Naive thymus-derived CD4-positive, alpha-beta T cell (primary cell): ENCODE data around the gene PLEKHG4B. TPM values are rescaled to one million over a fixed set of nuclear protein-coding genes. Genes with fewer than 3 reads are reported as not detected.

Source experiments
- ATAC-seq: fragments of 150-1000 bp; cut with Tn5 transposase; 2 replicates; pipeline ENCODE4 v1.10.0; 2021; ENCODE audit warnings: mild to moderate bottlenecking, moderate library complexity
- CTCF ChIA-PET: fragments of 350-600 bp; sonication (Branson Sonifier 250); formaldehyde crosslinking; loops from one replicate; lab custom pipeline; 2021; ENCODE audit warnings: antibody characterized with exemption; lab: Charles Lee
- POLR2A ChIA-PET: fragments of 350-600 bp; sonication (Branson Sonifier 250); formaldehyde crosslinking; loops from one replicate; lab custom pipeline; 2021; ENCODE audit warnings: antibody characterized with exemption, inconsistent platforms; lab: Charles Lee
- DNase-seq, 9 donors: peaks; one replicate each; pipeline versions ENCODE4 v3.0.0 to v3.0.0-alpha.2; 2020 to 2022; ENCODE audit warnings: mixed read lengths in 1 of 9
- H3K27ac ChIP-seq: one replicate; pipeline ENCODE4 v1.7.0; 2013; ENCODE audit warnings: mild to moderate bottlenecking, low read depth, low read length, moderate library complexity
- H3K27me3 ChIP-seq, 2 donors: one replicate each; pipeline ENCODE4 v1.7.0; 2013; ENCODE audit warnings: low read length in 2 of 2, mild to moderate bottlenecking in 2 of 2, moderate library complexity in 2 of 2; ENCODE audit not compliant: control insufficient read depth in 2 of 2, insufficient read depth in 2 of 2
- H3K36me3 ChIP-seq, 3 experiments: 1 replicate in 2 of 3; 2 replicates in 1 of 3; pipeline ENCODE4 v1.7.0; 2013; ENCODE audit warnings: low read length in 3 of 3, mild to moderate bottlenecking in 3 of 3, moderate library complexity in 1 of 3; ENCODE audit not compliant: insufficient read depth in 3 of 3, control insufficient read depth in 2 of 3
- H3K4me1 ChIP-seq, 2 donors: one replicate each; pipeline ENCODE4 v1.7.0; 2013; ENCODE audit warnings: low read length in 2 of 2, mild to moderate bottlenecking in 2 of 2, moderate library complexity in 1 of 2; ENCODE audit not compliant: control insufficient read depth in 2 of 2, insufficient read depth in 2 of 2
- H3K4me3 ChIP-seq: 2 replicates; pipeline ENCODE4 v1.7.0; 2013; ENCODE audit warnings: mild to moderate bottlenecking, low read length
- H3K9me3 ChIP-seq, 3 experiments: 1 replicate in 2 of 3; 2 replicates in 1 of 3; pipeline ENCODE4 v1.7.0; 2013; ENCODE audit warnings: low read length in 3 of 3; ENCODE audit not compliant: control insufficient read depth in 2 of 3
- H3K27ac Mint-ChIP-seq, 9 donors: one replicate each; pipeline ENCODE4 v1.8.0; 2020 to 2022; ENCODE audit warnings: mixed read lengths in 9 of 9, mild to moderate bottlenecking in 8 of 9, moderate library complexity in 5 of 9, inconsistent platforms in 2 of 9
- H3K27me3 Mint-ChIP-seq, 5 donors: one replicate each; pipeline ENCODE4 v1.8.0; 2021 to 2022; ENCODE audit warnings: mixed read lengths in 5 of 5, mild to moderate bottlenecking in 1 of 5
- H3K36me3 Mint-ChIP-seq, 5 donors: one replicate each; pipeline ENCODE4 v1.8.0; 2020 to 2022; ENCODE audit warnings: mixed read lengths in 5 of 5, mild to moderate bottlenecking in 3 of 5, inconsistent platforms in 1 of 5
- H3K4me1 Mint-ChIP-seq, 7 donors: one replicate each; pipeline ENCODE4 v1.8.0; 2020 to 2022; ENCODE audit warnings: mixed read lengths in 7 of 7, mild to moderate bottlenecking in 3 of 7, inconsistent platforms in 1 of 7
- H3K4me3 Mint-ChIP-seq, 10 donors: one replicate each; pipeline ENCODE4 v1.8.0; 2020 to 2022; ENCODE audit warnings: mild to moderate bottlenecking in 10 of 10, mixed read lengths in 10 of 10, moderate library complexity in 6 of 10, inconsistent platforms in 2 of 10
- H3K9me3 Mint-ChIP-seq, 11 donors: one replicate each; pipeline ENCODE4 v1.8.0; 2020 to 2022; ENCODE audit warnings: mixed read lengths in 11 of 11, mild to moderate bottlenecking in 4 of 11, inconsistent platforms in 1 of 11, moderate library complexity in 1 of 11
- intact Hi-C, 2 donors: fragments of 100-400 bp; cut with micrococcal nuclease; formaldehyde crosslinking; loops; one replicate each; pipeline ENCODE4 v1.15.1; 2023
- polyA plus RNA-seq, 2 donors: library from polyadenylated mRNA; unstranded; fragments of 300-500 nt; fragmentation: Illumina TruSeq; gene quantifications; one replicate each; pipeline ENCODE4 v1.2.3, GENCODE V29; 2021
- total RNA-seq, 6 experiments: library from RNA in 5 of 6; stranded (reverse) in 5 of 6; gene quantifications; 1 replicate in 5 of 6; 2 replicates in 1 of 6; pipeline ENCODE4 v1.2.3 and lab custom pipeline; 2021 to 2026

The PLEKHG4B gene
- total and polyA plus RNA-seq, 7 experiments from 2014 or later, result 0.39 to 2.0 TPM; not detected in 5

DNA sequence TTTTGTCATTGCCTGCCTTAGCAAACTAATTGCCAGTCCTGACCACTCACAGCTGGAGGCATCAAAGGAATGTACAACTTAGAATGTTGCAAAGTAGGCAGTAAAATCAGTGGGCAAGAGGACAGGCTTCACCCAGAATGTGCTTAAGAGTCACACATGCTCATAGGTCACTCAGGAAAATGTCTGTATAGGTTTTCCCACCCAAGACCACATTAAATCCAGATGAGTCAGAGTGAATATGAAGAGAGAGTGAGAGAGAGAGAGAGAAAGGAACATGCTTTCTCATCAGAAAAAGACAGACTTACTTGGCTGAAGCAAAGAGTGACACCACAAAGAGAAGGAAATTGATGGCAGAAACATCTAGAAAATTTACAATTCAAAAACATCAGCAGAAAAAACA is 37.9 kb downstream of the PLEKHG4B start:
- POLR2A ChIA-PET, result no interaction called here
- H3K27ac Mint-ChIP-seq, result no peak overlapping the region
- ATAC-seq (no peak), DNase-seq (no peak)
- peaks cover 0 to 13% (median 5%) of the 10 kb centered on the region in 5 donors for H3K36me3 Mint-ChIP-seq
- Histone ChIP-seq H3K4me1 (no peaks in the 10 kb centered on the region), H3K36me3 (no peaks in the 10 kb centered on the region), H3K9me3 (peaks cover 0 to 11% (median 0%) of the 10 kb centered on the region in 3 experiments), H3K27ac (no peak overlapping the region), H3K4me3 (no peak overlapping the region), H3K27me3 (no peaks in the 10 kb centered on the region)
- H3K4me1 Mint-ChIP-seq, result no peaks in the 10 kb centered on the region
- intact Hi-C loops, result no loop called here
- H3K27me3 Mint-ChIP-seq, result peaks cover 11 to 51% (median 29%) of the 10 kb centered on the region in 5 donors
- H3K9me3 Mint-ChIP-seq, result peaks cover 0 to 28% (median 10%) of the 10 kb centered on the region in 11 donors
- H3K4me3 Mint-ChIP-seq, result no peak overlapping the region
- CTCF ChIA-PET, result no interaction called here

DNA sequence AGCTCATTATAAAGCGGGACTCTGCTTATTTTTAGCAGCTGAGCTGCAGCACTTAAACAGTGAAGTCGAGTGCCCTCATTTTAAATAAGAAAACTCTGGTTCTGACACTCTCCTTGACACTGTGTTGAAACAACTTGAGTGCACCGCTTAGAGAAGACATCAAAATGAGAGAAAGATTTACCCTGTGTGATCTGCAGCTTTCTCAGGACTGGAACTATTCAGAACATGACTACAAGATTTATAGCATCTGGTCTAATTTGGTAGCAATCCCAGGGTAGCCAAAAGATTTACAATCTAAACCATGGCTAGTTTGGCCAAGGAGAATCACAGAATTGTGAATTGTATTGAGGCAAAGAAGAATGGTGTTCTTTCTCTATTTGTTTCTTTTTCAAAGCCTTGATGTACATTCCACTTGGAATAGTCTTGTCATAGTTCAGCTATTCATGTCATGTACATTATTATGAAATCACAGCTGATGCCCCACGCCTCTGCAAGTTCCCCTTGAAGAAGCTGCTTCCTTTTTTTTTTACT is 38.7 kb downstream of the PLEKHG4B start:
- Mint-ChIP-seq H3K9me3 (peaks cover 0 to 22% (median 10%) of the 10 kb centered on the region in 11 donors), H3K36me3 (peaks cover 0 to 9% (median 5%) of the 10 kb centered on the region in 5 donors), H3K27me3 (peaks cover 11 to 50% (median 28%) of the 10 kb centered on the region in 5 donors), H3K4me1 (no peaks in the 10 kb centered on the region), H3K27ac (no peak overlapping the region), H3K4me3 (no peak overlapping the region)
- no peaks in the 10 kb centered on the region for H3K4me1 ChIP-seq
- H3K9me3 ChIP-seq, result peaks cover 0 to 11% (median 0%) of the 10 kb centered on the region in 3 experiments
- DNase-seq (no peak), ATAC-seq (no peak)
- ChIA-PET POLR2A (no interaction called here), CTCF (no interaction called here)
- intact Hi-C loops, result no loop called here
- H3K27me3 ChIP-seq, result no peaks in the 10 kb centered on the region
- H3K27ac ChIP-seq, result no peak overlapping the region
- no peaks in the 10 kb centered on the region for H3K36me3 ChIP-seq
- H3K4me3 ChIP-seq, result no peak overlapping the region

- Mint-ChIP-seq H3K9me3 (no peaks in the 10 kb centered on the region), H3K4me3 (no peak overlapping the region), H3K4me1 (no peaks in the 10 kb centered on the region), H3K27me3 (peaks cover 0 to 16% (median 10%) of the 10 kb centered on the region in 5 donors), H3K36me3 (no peaks in the 10 kb centered on the region), H3K27ac (no peak overlapping the region)
- ChIA-PET CTCF (no interaction called here), POLR2A (no interaction called here)
- no peak for DNase-seq
- intact Hi-C loops, result no loop called here
- Histone ChIP-seq H3K4me3 (no peak overlapping the region), H3K9me3 (no peaks in the 10 kb centered on the region), H3K36me3 (no peaks in the 10 kb centered on the region), H3K27me3 (no peaks in the 10 kb centered on the region), H3K27ac (no peak overlapping the region), H3K4me1 (no peaks in the 10 kb centered on the region)
- no peak for ATAC-seq
Observed at GRCh38 chr5:136901-137300, 44.9 kb downstream of the PLEKHG4B start.

GRCh38 chr5:137741-138140 is 45.8 kb downstream of the PLEKHG4B start:
- H3K4me1 ChIP-seq, result no peaks in the 10 kb centered on the region
- no peaks in the 10 kb centered on the region for H3K9me3 ChIP-seq
- Mint-ChIP-seq H3K4me3 (no peak overlapping the region), H3K4me1 (no peaks in the 10 kb centered on the region), H3K9me3 (no peaks in the 10 kb centered on the region), H3K27me3 (peaks cover 0 to 18% (median 9%) of the 10 kb centered on the region in 5 donors), H3K36me3 (no peaks in the 10 kb centered on the region), H3K27ac (no peak overlapping the region)
- DNase-seq, result no peak
- H3K27ac ChIP-seq, result no peak overlapping the region
- CTCF ChIA-PET, result no interaction called here
- H3K27me3 ChIP-seq, result no peaks in the 10 kb centered on the region
- POLR2A ChIA-PET, result interaction anchor here (0.7 kb wide), 1 partner anchor 12 kb away, joined by 3 read pairs; no protein-coding TSS in a partner anchor
- intact Hi-C loops, result no loop called here
- ATAC-seq, result no peak
- no peak overlapping the region for H3K4me3 ChIP-seq
- no peaks in the 10 kb centered on the region for H3K36me3 ChIP-seq

DNA sequence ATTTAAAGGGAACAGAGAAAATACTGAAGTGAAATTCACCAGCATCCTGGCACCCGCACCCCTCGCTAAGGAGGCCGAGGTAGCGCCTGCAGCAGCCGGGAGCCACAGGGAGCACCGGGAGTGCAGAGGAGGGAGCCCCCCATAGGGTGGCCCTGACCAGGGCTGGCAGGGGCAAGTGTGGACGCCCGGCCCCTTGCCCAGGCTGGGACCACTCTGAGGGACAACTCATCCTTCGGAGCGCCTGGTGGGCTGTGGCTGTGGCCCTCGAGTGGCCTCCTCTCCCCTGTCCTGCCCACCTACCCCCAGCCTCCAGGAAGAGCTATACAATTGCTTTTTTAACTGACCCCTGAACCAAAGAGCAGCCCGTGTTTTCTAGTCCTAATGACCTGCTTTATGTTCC is 47.0 kb downstream of the PLEKHG4B start:
- Histone ChIP-seq H3K9me3 (no peaks in the 10 kb centered on the region), H3K27me3 (no peaks in the 10 kb centered on the region), H3K36me3 (no peaks in the 10 kb centered on the region), H3K27ac (no peak overlapping the region), H3K4me3 (no peak overlapping the region), H3K4me1 (no peaks in the 10 kb centered on the region)
- Mint-ChIP-seq H3K9me3 (no peaks in the 10 kb centered on the region), H3K27me3 (peaks cover 0 to 12% (median 5%) of the 10 kb centered on the region in 5 donors), H3K4me1 (no peaks in the 10 kb centered on the region), H3K36me3 (no peaks in the 10 kb centered on the region), H3K27ac (no peak overlapping the region), H3K4me3 (no peak overlapping the region)
- ChIA-PET CTCF (no interaction called here), POLR2A (no interaction called here)
- ATAC-seq (peak; percentile 11), DNase-seq (no peak)
- intact Hi-C loops, result no loop called here

- ChIA-PET POLR2A (no interaction called here), CTCF (no interaction called here)
- intact Hi-C loops, result no loop called here
- Histone ChIP-seq H3K27ac (no peak overlapping the region), H3K36me3 (no peaks in the 10 kb centered on the region), H3K4me1 (no peaks in the 10 kb centered on the region), H3K27me3 (no peaks in the 10 kb centered on the region), H3K4me3 (no peak overlapping the region), H3K9me3 (no peaks in the 10 kb centered on the region)
- peaks cover 0 to 12% (median 10%) of the 10 kb centered on the region in 5 donors for H3K27me3 Mint-ChIP-seq
- ATAC-seq (peak; percentile 7), DNase-seq (no peak)
- H3K9me3 Mint-ChIP-seq, result peaks cover 0 to 6% (median 0%) of the 10 kb centered on the region in 11 donors
- H3K27ac Mint-ChIP-seq, result no peak overlapping the region
- no peaks in the 10 kb centered on the region for H3K4me1 Mint-ChIP-seq
- no peak overlapping the region for H3K4me3 Mint-ChIP-seq
- H3K36me3 Mint-ChIP-seq, result peaks cover 0 to 3% (median 0%) of the 10 kb centered on the region in 5 donors
Observed at GRCh38 chr5:139579-140442, 47.8 kb downstream of the PLEKHG4B start.
